Upper lobe of left lung (tissue), 6 donors: Measurements from ENCODE around the gene NDUFB5. TPM values are rescaled to one million over a fixed set of nuclear protein-coding genes. Genes with fewer than 3 reads are reported as not detected.

ENCODE experiments used
- ATAC-seq, 2 donors: fragments of 200-7000 bp; cut with Tn5 transposase; one replicate each; pipeline ENCODE4 v1.9.1; 2022; ENCODE audit warnings: mild to moderate bottlenecking in 2 of 2, moderate library complexity in 2 of 2; ENCODE audit not compliant: low FRiP score in 2 of 2
- DNase-seq, 2 donors: peaks; one replicate each; pipeline ENCODE4 v3.0.0-alpha.2; 2019 to 2020
- H3K27ac ChIP-seq, 4 donors: fragments of 200-600 bp; sonication (generic); one replicate each; pipeline ENCODE4 v1.5.1; 2016 to 2019
- H3K27me3 ChIP-seq, 4 donors: fragments of 200-600 bp; sonication (generic); one replicate each; pipeline ENCODE4 v1.5.1; 2017 to 2019
- H3K36me3 ChIP-seq, 4 donors: fragments of 200-600 bp; sonication (generic); one replicate each; pipeline ENCODE4 v1.5.1; 2016 to 2019
- H3K4me1 ChIP-seq, 4 donors: fragments of 200-600 bp; sonication (generic); one replicate each; pipeline ENCODE4 v1.5.1; 2018 to 2019
- H3K4me3 ChIP-seq, 4 donors: fragments of 200-600 bp; sonication (generic); one replicate each; pipeline ENCODE4 v1.5.1; 2017 to 2019; ENCODE audit warnings: mild to moderate bottlenecking in 2 of 4, moderate library complexity in 1 of 4
- H3K9me3 ChIP-seq, 4 donors: fragments of 200-600 bp; sonication (generic); one replicate each; pipeline ENCODE4 v1.5.1; 2018 to 2019
- CTCF ChIP-seq, 6 experiments: fragments of 450-650 bp in 4 of 6; fragments of 200-600 bp in 2 of 6; sonication (generic) in 2 of 6; IDR thresholded peaks; one replicate each; pipeline ENCODE4 v1.5.1; 2016 to 2019; ENCODE audit warnings: antibody characterized with exemption in 6 of 6
- EP300 ChIP-seq, 4 donors: sonication (generic); formaldehyde crosslinking; IDR thresholded peaks; one replicate each; pipeline ENCODE4 v1.5.1; 2017; ENCODE audit warnings: antibody characterized with exemption in 4 of 4, control low read depth in 2 of 4
- POLR2A ChIP-seq, 4 donors: fragments of 450-650 bp; IDR thresholded peaks; one replicate each; pipeline ENCODE4 v1.5.1; 2016 to 2017; ENCODE audit warnings: antibody characterized with exemption in 4 of 4, mild to moderate bottlenecking in 2 of 4
- POLR2AphosphoS5 ChIP-seq, 2 donors: sonication (generic); formaldehyde crosslinking; IDR thresholded peaks; one replicate each; pipeline ENCODE4 v1.5.1; 2017; ENCODE audit warnings: antibody characterized with exemption in 2 of 2
- WGBS, 2 donors: methylation state at CpG; one replicate each; pipeline ENCODE4 v1.1.5; 2017 to 2018; 5-methylcytosine and 5-hydroxymethylcytosine counted together
- total RNA-seq, 6 donors: library from RNA; depleted of rRNA in 4 of 6; stranded (reverse); fragments of >200 nt in 4 of 6; gene quantifications; one replicate each; pipeline versions ENCODE4 v1.1.0 to v1.2.1, GENCODE V29; 2016 to 2021
- donor health status: DM: no; HTN: no; CAD: no; lungs with moderate emphysema.
- donor health status: DM: no; HTN: yes; CAD: no; lungs with severe emphysema.

The NDUFB5 gene
- total RNA-seq, 6 donors from 2014 or later, result 32.6 to 92.2 (median 62.3) TPM

DNA sequence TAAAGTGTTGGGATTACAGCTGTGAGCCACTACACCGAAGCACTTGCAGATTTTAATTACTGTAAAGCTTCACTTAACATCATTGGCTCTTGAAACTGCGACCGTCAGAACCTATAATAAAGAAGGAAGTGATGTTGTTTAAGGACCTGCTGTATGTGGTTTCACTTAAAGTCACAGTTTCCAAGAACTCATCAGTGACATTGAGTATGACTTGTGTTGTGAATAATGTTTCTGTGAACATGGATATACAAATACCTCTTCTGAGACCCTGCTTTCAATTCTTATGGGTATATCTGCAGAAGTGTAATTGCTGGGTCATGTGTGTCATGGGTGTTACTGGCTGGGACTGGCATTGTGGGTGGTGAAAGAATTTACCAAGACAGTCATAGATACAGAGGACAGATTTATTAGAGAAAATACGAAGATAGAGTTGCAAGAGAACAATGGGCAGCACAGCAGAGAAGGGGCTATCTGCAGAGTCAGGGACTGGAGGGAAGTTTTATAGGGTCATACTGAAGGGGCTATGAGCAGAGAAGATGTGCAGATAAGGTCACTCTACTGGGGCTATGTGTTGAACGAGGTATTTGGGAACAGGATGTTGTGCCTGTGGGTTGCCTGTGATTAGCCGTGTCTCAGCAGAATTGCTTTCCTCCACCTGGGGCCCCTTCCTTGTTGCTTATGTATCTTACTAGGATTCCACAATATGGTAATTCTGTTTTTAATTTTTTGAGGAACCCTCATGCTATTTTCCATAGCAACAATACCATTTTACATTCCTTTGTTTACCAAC lies 4.5 kb downstream of the NDUFB5 start:
- 51 to 63% methylated on average over 6 of the region's 6 CpGs for WGBS, 2 donors
- TF ChIP-seq CTCF (IDR thresholded peaks at IDR 0.05) (no peak), POLR2A (IDR thresholded peaks at IDR 0.05) (no peak), POLR2AphosphoS5 (IDR thresholded peaks at IDR 0.05) (no peak), EP300 (IDR thresholded peaks at IDR 0.05) (no peak)

DNA sequence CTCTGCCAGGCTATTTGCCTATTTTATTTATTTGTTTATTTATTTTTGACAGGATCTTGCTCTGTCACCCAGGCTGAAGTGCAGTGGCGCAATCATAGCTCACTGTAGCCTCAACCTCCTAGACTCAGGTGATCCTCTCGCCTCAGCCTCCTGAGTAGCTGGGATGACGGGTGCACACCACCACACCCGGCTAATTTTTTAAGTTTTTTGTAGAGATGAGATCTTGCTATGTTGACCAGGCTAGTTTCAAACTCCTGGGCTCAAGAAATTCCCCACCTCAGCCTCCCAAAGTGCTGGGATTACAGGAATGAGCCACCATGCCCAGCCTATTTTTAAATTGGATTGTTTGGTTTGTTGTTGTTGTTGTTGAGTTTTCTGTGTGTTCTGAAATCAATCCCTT lies 5.5 kb downstream of the NDUFB5 start:
- H3K27me3 ChIP-seq, result no peaks in the 10 kb centered on the region
- peaks cover 0 to 9% (median 0%) of the 10 kb centered on the region in 4 donors for H3K36me3 ChIP-seq
- H3K27ac ChIP-seq, result no peak overlapping the region
- no peak for ATAC-seq
- TF ChIP-seq EP300 (IDR thresholded peaks at IDR 0.05) (no peak), POLR2A (IDR thresholded peaks at IDR 0.05) (no peak), POLR2AphosphoS5 (IDR thresholded peaks at IDR 0.05) (no peak), CTCF (IDR thresholded peaks at IDR 0.05) (no peak)
- no peaks in the 10 kb centered on the region for H3K9me3 ChIP-seq
- DNase-seq, result no peak
- H3K4me3 ChIP-seq, result no peak overlapping the region
- H3K4me1 ChIP-seq, result peaks cover 12 to 19% (median 16%) of the 10 kb centered on the region in 4 donors
- WGBS, 2 donors, result 99% methylated on average over 4 of the region's 4 CpGs

More for the DNA sequence above, 4.5 kb downstream of the NDUFB5 start:
- no peak overlapping the region for H3K4me3 ChIP-seq
- H3K27ac ChIP-seq, result no peak overlapping the region
- peaks cover 0 to 9% (median 0%) of the 10 kb centered on the region in 4 donors for H3K36me3 ChIP-seq
- ATAC-seq (no peak), DNase-seq (no peak)
- peaks cover 12 to 20% (median 17%) of the 10 kb centered on the region in 4 donors for H3K4me1 ChIP-seq
- H3K27me3 ChIP-seq, result no peaks in the 10 kb centered on the region
- H3K9me3 ChIP-seq, result no peaks in the 10 kb centered on the region

DNA sequence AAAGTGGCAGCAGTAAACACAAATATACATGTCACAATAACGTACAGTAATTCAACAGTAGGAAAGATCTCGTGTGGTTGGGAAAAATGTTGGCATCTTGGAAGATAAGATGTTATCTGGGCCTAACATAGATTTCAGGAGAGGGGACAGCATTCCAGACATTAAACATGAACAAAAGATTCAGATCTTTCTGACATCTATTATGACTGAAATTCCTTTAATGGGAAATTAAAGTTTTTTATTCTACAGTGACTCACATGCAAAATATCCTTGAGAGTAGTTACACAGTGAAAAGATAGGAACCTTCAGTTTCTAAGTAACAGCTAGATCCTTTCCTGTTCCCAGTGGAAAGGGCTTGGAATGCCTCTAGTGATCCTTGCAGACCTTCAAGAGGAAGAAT lies 9.2 kb downstream of the NDUFB5 start:
- no peak overlapping the region for H3K27ac ChIP-seq
- H3K9me3 ChIP-seq, result no peaks in the 10 kb centered on the region
- 60 to 66% methylated on average over 2 of the region's 2 CpGs for WGBS, 2 donors
- H3K4me1 ChIP-seq, result no peaks in the 10 kb centered on the region
- DNase-seq (no peak), ATAC-seq (no peak)
- H3K36me3 ChIP-seq, result peaks cover 0 to 30% (median 9%) of the 10 kb centered on the region in 4 donors
- H3K4me3 ChIP-seq, result no peak overlapping the region
- no peak for TF ChIP-seq EP300 (IDR thresholded peaks at IDR 0.05)
- TF ChIP-seq POLR2AphosphoS5 (IDR thresholded peaks at IDR 0.05), result no peak
- no peak for TF ChIP-seq CTCF (IDR thresholded peaks at IDR 0.05)
- no peak for TF ChIP-seq POLR2A (IDR thresholded peaks at IDR 0.05)
- no peaks in the 10 kb centered on the region for H3K27me3 ChIP-seq

DNA sequence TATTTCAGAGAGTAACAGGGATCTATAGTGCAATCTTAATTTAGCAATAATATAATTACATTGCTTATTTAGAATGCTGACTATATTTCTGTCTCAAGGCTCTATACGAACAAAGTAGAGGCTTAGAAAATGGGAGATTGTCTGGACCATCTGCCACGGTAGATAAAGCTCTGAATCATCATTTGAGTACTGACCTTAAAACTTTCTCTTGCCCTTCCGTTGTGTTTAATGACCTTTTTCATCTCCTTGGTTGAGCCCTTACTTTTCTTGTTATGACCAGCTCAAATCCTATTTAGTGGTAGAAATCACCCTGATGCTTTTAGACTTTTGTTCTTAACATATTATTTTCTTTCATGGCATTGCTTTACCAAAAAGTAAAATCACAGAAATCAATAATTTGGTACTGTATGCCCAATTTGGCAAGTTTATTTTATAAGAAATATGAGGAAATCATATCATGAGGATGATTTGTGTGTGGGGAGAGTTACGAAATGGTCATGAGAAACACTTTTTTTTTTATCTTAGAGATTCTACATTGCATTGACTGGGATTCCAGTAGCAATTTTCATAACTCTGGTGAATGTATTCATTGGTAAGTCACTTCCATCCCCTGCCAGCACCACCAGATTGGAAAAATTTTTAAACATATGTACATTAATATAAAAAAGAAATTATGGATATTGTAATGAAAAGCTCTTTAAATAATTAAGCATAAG lies 11.0 kb downstream of the NDUFB5 start:
- TF ChIP-seq CTCF (IDR thresholded peaks at IDR 0.05) (no peak), POLR2AphosphoS5 (IDR thresholded peaks at IDR 0.05) (no peak), EP300 (IDR thresholded peaks at IDR 0.05) (no peak), POLR2A (IDR thresholded peaks at IDR 0.05) (no peak)
- 80 to 83% methylated on average over 4 of the region's 4 CpGs for WGBS, 2 donors
- H3K27ac ChIP-seq, result no peak overlapping the region
- ATAC-seq (no peak), DNase-seq (no peak)
- no peaks in the 10 kb centered on the region for H3K9me3 ChIP-seq
- no peak overlapping the region for H3K4me3 ChIP-seq
- no peaks in the 10 kb centered on the region for H3K27me3 ChIP-seq
- no peaks in the 10 kb centered on the region for H3K4me1 ChIP-seq
- peaks cover 2 to 29% (median 13%) of the 10 kb centered on the region in 4 donors for H3K36me3 ChIP-seq
